GM23248 (cell line): ENCODE measurements around the gene SLC36A4.

Source experiments
- EZH2 ChIP-seq: fragments of 200-600 bp; sonication (generic); IDR thresholded peaks from 2 replicates; pipeline ENCODE4 v1.6.1; 2018; ENCODE audit warnings: antibody characterized with exemption, mild to moderate bottlenecking; ENCODE audit not compliant: insufficient read depth, poor library complexity, severe bottlenecking
- EZH2phosphoT487 ChIP-seq: fragments of 200-600 bp; sonication (generic); IDR thresholded peaks from 2 replicates; pipeline ENCODE4 v1.6.1; 2018; ENCODE audit warnings: antibody characterized with exemption, moderate library complexity, mild to moderate bottlenecking, low read depth; ENCODE audit not compliant: insufficient read depth

GRCh38 chr11:93131709-93132108 lies 66.1 kb downstream of the SLC36A4 start:
- no peak for TF ChIP-seq EZH2phosphoT487
- no peak for TF ChIP-seq EZH2
